ENCODE measurements around the gene TGFBR3L.

DNA sequence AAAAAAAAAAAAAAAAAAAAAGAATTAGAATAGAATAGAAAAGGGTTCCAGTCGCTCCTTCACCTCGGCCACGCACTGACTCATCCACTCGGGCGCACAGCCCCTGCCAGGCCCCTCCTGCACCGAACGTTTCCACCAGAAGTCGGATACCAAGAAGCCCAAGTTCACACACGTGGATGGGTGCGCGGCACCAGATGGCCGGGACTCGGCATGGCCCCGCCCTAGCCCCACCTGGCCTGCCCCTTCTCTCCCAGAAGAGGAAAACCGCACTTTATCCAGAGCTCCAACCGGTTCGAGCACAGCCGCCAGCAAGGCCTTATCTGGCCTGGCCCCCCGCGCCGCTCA lies 46.3 kb upstream of the TGFBR3L start:
- no peak for TF ChIP-seq POLR2A (IDR thresholded peaks at IDR 0.05)
- TF ChIP-seq, protein P1, sequence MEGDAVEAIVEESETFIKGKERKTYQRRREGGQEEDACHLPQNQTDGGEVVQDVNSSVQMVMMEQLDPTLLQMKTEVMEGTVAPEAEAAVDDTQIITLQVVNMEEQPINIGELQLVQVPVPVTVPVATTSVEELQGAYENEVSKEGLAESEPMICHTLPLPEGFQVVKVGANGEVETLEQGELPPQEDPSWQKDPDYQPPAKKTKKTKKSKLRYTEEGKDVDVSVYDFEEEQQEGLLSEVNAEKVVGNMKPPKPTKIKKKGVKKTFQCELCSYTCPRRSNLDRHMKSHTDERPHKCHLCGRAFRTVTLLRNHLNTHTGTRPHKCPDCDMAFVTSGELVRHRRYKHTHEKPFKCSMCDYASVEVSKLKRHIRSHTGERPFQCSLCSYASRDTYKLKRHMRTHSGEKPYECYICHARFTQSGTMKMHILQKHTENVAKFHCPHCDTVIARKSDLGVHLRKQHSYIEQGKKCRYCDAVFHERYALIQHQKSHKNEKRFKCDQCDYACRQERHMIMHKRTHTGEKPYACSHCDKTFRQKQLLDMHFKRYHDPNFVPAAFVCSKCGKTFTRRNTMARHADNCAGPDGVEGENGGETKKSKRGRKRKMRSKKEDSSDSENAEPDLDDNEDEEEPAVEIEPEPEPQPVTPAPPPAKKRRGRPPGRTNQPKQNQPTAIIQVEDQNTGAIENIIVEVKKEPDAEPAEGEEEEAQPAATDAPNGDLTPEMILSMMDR (IDR thresholded peaks at IDR 0.05) = no peak
